Neutrophil (primary cell): ENCODE measurements around the gene PCED1B.
"Not testable (repeated sequence)": the region's sequence is repeated elsewhere in the genome, so short reads cannot be mapped to it uniquely, and the experiment has no call there.

ENCODE experiments used
- H3K27ac ChIP-seq: fragments of 200-600 bp; sonication (generic); 2 replicates; pipeline ENCODE4 v1.5.1; 2016; ENCODE audit warnings: mild to moderate bottlenecking, moderate library complexity
- H3K27me3 ChIP-seq: fragments of 200-600 bp; sonication (generic); 2 replicates; pipeline ENCODE4 v1.6.0; 2016; ENCODE audit warnings: mild to moderate bottlenecking
- H3K36me3 ChIP-seq: fragments of 200-600 bp; sonication (generic); 2 replicates; pipeline ENCODE4 v1.5.1; 2017
- H3K4me1 ChIP-seq, 2 experiments: fragments of 200-600 bp in 1 of 2; sonication (generic) in 1 of 2; 1 replicate in 1 of 2; 2 replicates in 1 of 2; pipeline versions ENCODE4 v1.5.1 to v1.6.1; 2013 to 2016; ENCODE audit warnings: low read depth in 1 of 2, low read length in 1 of 2, mild to moderate bottlenecking in 1 of 2, moderate library complexity in 1 of 2; ENCODE audit not compliant: control insufficient read depth in 1 of 2, insufficient read depth in 1 of 2
- H3K4me3 ChIP-seq, 2 experiments: fragments of 200-600 bp in 1 of 2; sonication (generic) in 1 of 2; 1 replicate in 1 of 2; 2 replicates in 1 of 2; pipeline ENCODE4 v1.5.1; 2013 to 2016; ENCODE audit warnings: low read depth in 1 of 2, low read length in 1 of 2, mild to moderate bottlenecking in 1 of 2, moderate library complexity in 1 of 2
- H3K9me3 ChIP-seq: fragments of 200-600 bp; sonication (generic); 2 replicates; pipeline ENCODE4 v1.5.1; 2016
- TF ChIP-seq, protein P1 (sequence below): fragments of 200-600 bp; sonication (generic); IDR thresholded peaks from 2 replicates; pipeline ENCODE4 v1.5.1; 2016; ENCODE audit warnings: antibody characterized with exemption

The PCED1B gene

DNA sequence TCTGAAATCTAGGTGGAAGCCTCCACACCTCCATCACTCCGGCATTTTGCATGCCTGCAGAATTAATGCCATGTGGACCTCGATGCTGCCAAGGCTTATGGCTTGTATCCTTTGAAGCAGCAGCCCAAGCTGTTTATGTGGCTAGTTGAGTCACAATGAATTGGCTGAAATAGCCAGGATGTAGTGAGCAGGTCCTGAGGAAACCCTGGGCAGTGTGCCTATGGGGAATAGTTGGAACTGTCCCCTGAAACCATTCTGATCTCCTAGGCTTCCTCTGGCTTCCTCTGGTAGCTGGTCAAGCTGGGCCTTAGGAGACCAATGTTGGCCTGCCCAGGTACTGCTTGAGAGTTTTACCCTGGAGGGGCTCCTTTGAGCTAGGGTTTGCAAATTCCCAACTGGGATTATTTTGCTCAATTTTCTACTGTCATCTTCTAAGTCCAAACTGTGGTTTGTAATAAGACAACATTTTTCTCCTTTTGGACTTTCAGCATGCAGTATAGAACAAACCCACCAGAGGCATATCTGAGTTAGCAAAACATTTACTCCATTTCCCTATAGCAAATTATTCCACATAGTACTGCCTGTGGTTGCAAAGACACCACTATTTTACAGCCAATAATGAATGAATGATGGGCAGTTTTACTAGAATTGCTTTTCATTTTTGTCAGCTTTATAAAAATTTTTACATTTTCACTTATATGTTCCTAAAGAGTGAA, 85.5 kb downstream of the PCED1B start:
- TF ChIP-seq, protein P1, sequence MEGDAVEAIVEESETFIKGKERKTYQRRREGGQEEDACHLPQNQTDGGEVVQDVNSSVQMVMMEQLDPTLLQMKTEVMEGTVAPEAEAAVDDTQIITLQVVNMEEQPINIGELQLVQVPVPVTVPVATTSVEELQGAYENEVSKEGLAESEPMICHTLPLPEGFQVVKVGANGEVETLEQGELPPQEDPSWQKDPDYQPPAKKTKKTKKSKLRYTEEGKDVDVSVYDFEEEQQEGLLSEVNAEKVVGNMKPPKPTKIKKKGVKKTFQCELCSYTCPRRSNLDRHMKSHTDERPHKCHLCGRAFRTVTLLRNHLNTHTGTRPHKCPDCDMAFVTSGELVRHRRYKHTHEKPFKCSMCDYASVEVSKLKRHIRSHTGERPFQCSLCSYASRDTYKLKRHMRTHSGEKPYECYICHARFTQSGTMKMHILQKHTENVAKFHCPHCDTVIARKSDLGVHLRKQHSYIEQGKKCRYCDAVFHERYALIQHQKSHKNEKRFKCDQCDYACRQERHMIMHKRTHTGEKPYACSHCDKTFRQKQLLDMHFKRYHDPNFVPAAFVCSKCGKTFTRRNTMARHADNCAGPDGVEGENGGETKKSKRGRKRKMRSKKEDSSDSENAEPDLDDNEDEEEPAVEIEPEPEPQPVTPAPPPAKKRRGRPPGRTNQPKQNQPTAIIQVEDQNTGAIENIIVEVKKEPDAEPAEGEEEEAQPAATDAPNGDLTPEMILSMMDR, result no peak
- H3K4me1 ChIP-seq, result no peaks in the 10 kb centered on the region
- no peaks in the 10 kb centered on the region for H3K36me3 ChIP-seq
- no peaks in the 10 kb centered on the region for H3K27me3 ChIP-seq
- no peak overlapping the region for H3K27ac ChIP-seq
- H3K4me3 ChIP-seq, result no peak overlapping the region
- H3K9me3 ChIP-seq, result no peaks in the 10 kb centered on the region

DNA sequence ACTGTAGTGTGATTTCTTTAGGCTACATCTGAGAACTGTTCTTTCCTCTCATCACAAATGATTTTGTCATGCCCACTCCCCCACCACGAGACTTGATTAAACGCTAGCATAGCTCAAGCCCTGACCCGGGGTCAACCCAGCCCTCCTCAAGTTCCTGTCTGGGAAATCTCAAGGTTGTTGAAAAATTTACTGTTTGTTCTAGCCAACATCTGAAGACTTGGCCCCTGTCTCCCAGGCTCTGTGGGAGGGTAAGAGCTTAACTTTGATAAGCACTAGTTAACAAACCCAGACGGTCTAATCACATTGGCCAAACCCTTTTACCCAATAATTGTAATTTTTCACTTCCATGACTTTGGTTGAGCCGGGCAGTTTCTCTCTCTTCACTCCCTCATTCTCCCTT, 86.5 kb downstream of the PCED1B start:
- TF ChIP-seq, protein P1, result no peak
- no peaks in the 10 kb centered on the region for H3K27me3 ChIP-seq

DNA sequence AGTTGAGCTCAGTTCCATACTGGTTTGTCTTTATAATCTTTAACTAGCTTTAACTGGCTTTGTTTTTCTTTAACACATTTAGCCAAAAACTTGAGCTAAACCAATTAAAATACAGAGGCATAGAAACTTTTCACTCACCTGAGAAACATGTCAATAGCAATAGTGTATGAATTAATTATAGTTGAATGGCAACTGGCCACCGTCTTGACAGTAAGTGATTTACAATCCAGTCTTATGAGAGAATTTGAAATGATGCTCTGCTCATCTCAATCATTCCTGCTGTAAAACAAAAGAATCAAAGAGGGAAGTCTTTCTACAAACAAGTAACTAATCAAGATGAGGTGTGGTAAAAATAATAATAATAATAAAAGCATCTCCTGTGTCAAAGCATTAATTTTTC, 86.9 kb downstream of the PCED1B start:
- H3K4me3 ChIP-seq, result no peak overlapping the region
- H3K27me3 ChIP-seq, result no peaks in the 10 kb centered on the region
- H3K36me3 ChIP-seq, result no peaks in the 10 kb centered on the region
- H3K27ac ChIP-seq, result no peak overlapping the region
- H3K4me1 ChIP-seq, result no peaks in the 10 kb centered on the region
- H3K9me3 ChIP-seq, result no peaks in the 10 kb centered on the region
- TF ChIP-seq, protein P1, result no peak

More for the DNA sequence above, 86.5 kb downstream of the PCED1B start:
- Histone ChIP-seq H3K4me3 (no peak overlapping the region), H3K9me3 (no peaks in the 10 kb centered on the region), H3K27ac (no peak overlapping the region), H3K36me3 (no peaks in the 10 kb centered on the region), H3K4me1 (no peaks in the 10 kb centered on the region)

DNA sequence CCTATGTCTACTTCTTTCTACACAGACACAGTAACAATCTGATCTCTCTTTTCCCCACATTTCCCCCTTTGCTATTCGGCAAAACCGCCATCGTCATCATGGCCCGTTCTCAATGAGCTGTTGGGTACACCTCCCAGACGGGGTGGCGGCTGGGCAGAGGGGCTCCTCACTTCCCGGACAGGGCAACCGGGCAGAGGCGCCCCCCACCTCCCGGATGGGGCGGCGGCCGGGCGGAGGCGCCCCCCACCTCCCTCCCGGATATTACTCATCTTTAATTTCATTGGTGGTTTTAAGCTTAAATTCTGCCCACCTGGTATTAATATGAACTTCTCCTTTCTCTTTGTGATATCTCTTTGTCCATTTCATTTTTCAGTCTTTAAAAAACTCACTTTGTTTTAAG, 90.9 kb downstream of the PCED1B start:
- H3K36me3 ChIP-seq, H3K27ac ChIP-seq, H3K4me1 ChIP-seq, H3K9me3 ChIP-seq, H3K27me3 ChIP-seq, H3K4me3 ChIP-seq: not testable (repeated sequence)

DNA sequence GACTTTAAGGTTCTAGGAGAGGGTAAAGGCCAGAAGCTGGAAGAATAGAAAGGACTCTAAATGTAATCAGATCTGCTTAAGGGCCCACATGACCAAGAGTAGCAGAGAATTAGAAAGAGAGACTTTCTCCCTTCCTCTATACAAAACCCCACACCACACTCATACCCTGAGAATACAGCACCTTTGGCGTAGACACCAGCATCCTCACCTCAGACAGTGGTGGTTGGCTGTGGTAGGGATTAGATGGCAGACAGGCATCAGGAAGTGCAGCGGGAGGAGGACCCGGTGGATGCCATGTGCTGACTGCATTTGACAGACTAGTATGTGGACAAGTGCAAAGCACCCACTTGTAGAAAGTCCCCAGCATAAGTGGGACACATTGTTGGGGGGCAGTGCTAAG, 98.6 kb downstream of the PCED1B start:
- TF ChIP-seq, protein P1, result no peak

DNA sequence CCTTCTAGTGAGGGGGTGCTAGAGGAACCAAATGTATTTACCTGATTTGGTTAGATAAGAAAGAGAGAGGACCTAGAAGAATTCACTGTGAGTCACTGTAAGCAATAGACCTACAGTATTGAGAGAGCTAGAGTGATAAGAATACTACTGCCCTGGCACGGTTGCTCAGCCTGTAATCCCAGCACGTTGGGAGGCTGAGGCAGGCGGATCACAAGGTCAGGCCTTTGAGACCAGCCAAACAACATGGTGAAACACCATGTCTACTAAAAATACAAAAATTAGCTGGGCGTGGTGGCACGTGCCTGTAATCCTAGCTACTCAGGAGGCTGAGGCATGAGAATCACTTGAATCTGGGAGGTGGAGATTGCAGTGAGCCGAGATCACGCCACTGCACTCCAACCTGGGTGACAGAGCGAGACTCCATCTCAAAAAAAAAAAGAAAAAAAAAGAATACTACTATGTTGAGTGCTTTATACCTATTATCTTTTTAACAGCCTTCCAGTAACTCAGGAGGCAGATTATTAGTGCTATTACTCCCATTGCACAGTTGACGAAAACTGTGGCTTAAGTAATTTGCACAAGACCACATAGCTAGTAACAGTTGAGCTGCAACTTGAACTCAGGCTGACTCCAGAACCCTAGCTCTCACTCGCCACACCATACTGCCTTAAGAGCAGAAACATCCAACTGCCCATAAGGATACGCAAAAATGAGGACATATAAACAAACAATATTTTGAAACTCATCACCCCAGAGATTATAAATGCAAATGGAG, 102.9 kb downstream of the PCED1B start:
- not testable (repeated sequence) for H3K9me3 ChIP-seq, H3K27ac ChIP-seq, H3K36me3 ChIP-seq, H3K4me1 ChIP-seq, H3K4me3 ChIP-seq, H3K27me3 ChIP-seq

More for the DNA sequence above, 98.6 kb downstream of the PCED1B start:
- Histone ChIP-seq H3K27me3 (no peaks in the 10 kb centered on the region), H3K4me1 (no peaks in the 10 kb centered on the region), H3K4me3 (no peak overlapping the region), H3K9me3 (no peaks in the 10 kb centered on the region), H3K27ac (no peak overlapping the region), H3K36me3 (no peaks in the 10 kb centered on the region)
